Hepatocyte (in vitro differentiated cells): ENCODE results near the gene LAMA1. TPM values are rescaled to one million over a fixed set of nuclear protein-coding genes. Genes with fewer than 3 reads are reported as not detected.

Experiments
- DNase-seq: peaks from one replicate; pipeline ENCODE4 v3.0.0-alpha.2; 2016; ENCODE audit warnings: low spot score
- H2AFZ ChIP-seq: fragments of 200-600 bp; sonication (generic); 2 replicates; pipeline ENCODE4 v1.6.0; 2016; ENCODE audit warnings: antibody characterized with exemption, mild to moderate bottlenecking
- H3K27ac ChIP-seq: fragments of 200-600 bp; sonication (generic); 2 replicates; pipeline ENCODE4 v1.5.1; 2016; ENCODE audit warnings: mild to moderate bottlenecking
- H3K27me3 ChIP-seq: fragments of 200-600 bp; sonication (generic); 2 replicates; pipeline ENCODE4 v1.6.1; 2016
- H3K36me3 ChIP-seq: fragments of 200-600 bp; sonication (generic); replicated peaks from 2 replicates; pipeline ENCODE4 v1.5.1; 2016; ENCODE audit warnings: low read depth; ENCODE audit not compliant: insufficient read depth
- H3K4me1 ChIP-seq: fragments of 200-600 bp; sonication (generic); 2 replicates; pipeline ENCODE4 v1.5.1; 2016; ENCODE audit warnings: mild to moderate bottlenecking, moderate library complexity; ENCODE audit not compliant: insufficient read depth
- H3K4me2 ChIP-seq: fragments of 200-600 bp; sonication (generic); 2 replicates; pipeline ENCODE4 v1.6.0; 2016
- H3K4me3 ChIP-seq: fragments of 200-600 bp; sonication (generic); 2 replicates; pipeline ENCODE4 v1.5.1; 2016; ENCODE audit warnings: mild to moderate bottlenecking
- H3K79me2 ChIP-seq: fragments of 200-600 bp; sonication (generic); 2 replicates; pipeline ENCODE4 v1.6.0; 2017; ENCODE audit warnings: mild to moderate bottlenecking
- H3K9me2 ChIP-seq: fragments of 200-600 bp; sonication (generic); replicated peaks from 2 replicates; pipeline ENCODE4 v1.6.0; 2017; ENCODE audit warnings: mild to moderate bottlenecking; ENCODE audit not compliant: insufficient read depth
- H3K9me3 ChIP-seq: fragments of 200-600 bp; sonication (generic); 2 replicates; pipeline ENCODE4 v1.5.1; 2016; ENCODE audit warnings: low read depth, mild to moderate bottlenecking
- H4K20me1 ChIP-seq: fragments of 200-600 bp; sonication (generic); 2 replicates; pipeline ENCODE4 v1.6.0; 2016; ENCODE audit warnings: mild to moderate bottlenecking; ENCODE audit not compliant: insufficient read depth, poor library complexity, severe bottlenecking
- EZH2 ChIP-seq: fragments of 200-600 bp; sonication (generic); IDR thresholded peaks from 2 replicates; pipeline ENCODE4 v1.6.1; 2016; ENCODE audit warnings: antibody characterized with exemption, mild to moderate bottlenecking, borderline replicate concordance
- EZH2phosphoT487 ChIP-seq: fragments of 200-600 bp; sonication (generic); IDR thresholded peaks from one replicate; pipeline ENCODE4 v1.6.1; 2018; ENCODE audit warnings: antibody characterized with exemption, mild to moderate bottlenecking, low read depth, moderate library complexity; ENCODE audit not compliant: unreplicated experiment, severe bottlenecking
- WGBS: methylation state at CpG from one replicate; pipeline ENCODE4 v1.1.6; 2016; ENCODE audit warnings: low lambda C conversion rate; ENCODE audit errors: missing lambda C conversion rate; 5-methylcytosine and 5-hydroxymethylcytosine counted together
- polyA plus RNA-seq: library from polyadenylated mRNA; unstranded; fragments of >200 nt; fragmentation: Nextera tagmentation; extraction: Ambion mirVana; gene quantifications from 2 replicates; pipeline ENCODE4 v1.2.1, GENCODE V29; 2016
- total RNA-seq: library from RNA; depleted of rRNA; stranded (reverse); fragments of >200 nt; gene quantifications from 2 replicates; pipeline ENCODE4 v1.2.3, GENCODE V29; 2014
- TF ChIP-seq, protein P1 (sequence below): fragments of 200-600 bp; sonication (generic); IDR thresholded peaks from 2 replicates; pipeline ENCODE4 v1.5.1; 2016; ENCODE audit warnings: antibody characterized with exemption, mild to moderate bottlenecking; ENCODE audit not compliant: poor library complexity

Gene LAMA1
- total and polyA plus RNA-seq, 2 experiments from 2014 or later: 27.7 to 52.7 TPM

DNA sequence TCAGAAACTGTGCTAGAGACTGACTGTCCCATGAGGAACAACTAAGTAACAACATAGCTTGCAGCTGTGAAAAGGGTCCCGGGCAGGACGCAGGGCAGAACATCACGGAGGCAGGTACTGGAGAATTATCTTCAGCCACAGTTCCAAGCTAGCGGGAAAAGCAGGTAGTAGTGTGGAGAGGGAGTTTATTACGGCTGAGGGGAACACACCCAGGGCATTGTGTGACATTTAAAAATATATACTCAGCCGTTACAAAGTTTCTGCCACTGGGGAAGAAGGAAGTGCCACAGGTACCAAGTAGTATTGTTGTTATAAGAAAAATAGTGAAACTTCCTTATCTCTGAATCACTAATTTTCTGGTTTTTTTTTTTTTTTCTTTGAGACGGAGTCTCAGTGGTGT is 179.6 kb downstream of the LAMA1 start:
- H3K4me2 ChIP-seq: no peak overlapping the region
- H3K79me2 ChIP-seq: no peaks in the 10 kb centered on the region
- no peaks in the 10 kb centered on the region for H3K27me3 ChIP-seq
- DNase-seq: no peak
- 88% methylated on average over 7 of the region's 7 CpGs for WGBS
- TF ChIP-seq EZH2 (no peak), EZH2phosphoT487 (no peak)
- TF ChIP-seq, protein P1, sequence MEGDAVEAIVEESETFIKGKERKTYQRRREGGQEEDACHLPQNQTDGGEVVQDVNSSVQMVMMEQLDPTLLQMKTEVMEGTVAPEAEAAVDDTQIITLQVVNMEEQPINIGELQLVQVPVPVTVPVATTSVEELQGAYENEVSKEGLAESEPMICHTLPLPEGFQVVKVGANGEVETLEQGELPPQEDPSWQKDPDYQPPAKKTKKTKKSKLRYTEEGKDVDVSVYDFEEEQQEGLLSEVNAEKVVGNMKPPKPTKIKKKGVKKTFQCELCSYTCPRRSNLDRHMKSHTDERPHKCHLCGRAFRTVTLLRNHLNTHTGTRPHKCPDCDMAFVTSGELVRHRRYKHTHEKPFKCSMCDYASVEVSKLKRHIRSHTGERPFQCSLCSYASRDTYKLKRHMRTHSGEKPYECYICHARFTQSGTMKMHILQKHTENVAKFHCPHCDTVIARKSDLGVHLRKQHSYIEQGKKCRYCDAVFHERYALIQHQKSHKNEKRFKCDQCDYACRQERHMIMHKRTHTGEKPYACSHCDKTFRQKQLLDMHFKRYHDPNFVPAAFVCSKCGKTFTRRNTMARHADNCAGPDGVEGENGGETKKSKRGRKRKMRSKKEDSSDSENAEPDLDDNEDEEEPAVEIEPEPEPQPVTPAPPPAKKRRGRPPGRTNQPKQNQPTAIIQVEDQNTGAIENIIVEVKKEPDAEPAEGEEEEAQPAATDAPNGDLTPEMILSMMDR: no peak
- H4K20me1 ChIP-seq: no peaks in the 10 kb centered on the region
- peaks cover 4% of the 10 kb centered on the region for H3K4me1 ChIP-seq
- no peak overlapping the region for H3K4me3 ChIP-seq
- H3K9me2 ChIP-seq: no peaks in the 10 kb centered on the region
- H2AFZ ChIP-seq: no peak overlapping the region
- no peaks in the 10 kb centered on the region for H3K36me3 ChIP-seq
- H3K9me3 ChIP-seq: no peaks in the 10 kb centered on the region
- no peak overlapping the region for H3K27ac ChIP-seq

DNA sequence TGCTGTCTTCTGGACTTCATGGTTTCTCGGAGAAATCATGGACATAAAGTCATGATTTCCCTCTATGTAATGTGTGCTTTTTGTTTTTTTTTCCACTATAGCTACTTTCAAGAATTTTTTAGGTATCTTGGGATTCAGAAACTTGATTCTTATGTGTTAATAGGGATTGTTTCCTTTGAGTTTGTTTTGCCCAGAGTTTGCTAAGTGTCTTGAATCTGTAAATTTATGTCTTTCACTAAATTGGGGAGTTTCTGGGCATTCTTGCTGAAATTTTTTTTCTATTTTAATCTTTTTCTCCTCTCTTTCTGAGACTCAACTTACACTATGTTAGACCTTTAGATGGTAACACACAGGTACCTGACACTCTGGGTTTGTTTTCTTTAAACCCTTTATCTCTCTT is 182.7 kb downstream of the LAMA1 start:
- TF ChIP-seq, protein P1: no peak
- TF ChIP-seq EZH2: no peak
- no peak for TF ChIP-seq EZH2phosphoT487
- Histone ChIP-seq H3K9me3 (no peaks in the 10 kb centered on the region), H3K36me3 (no peaks in the 10 kb centered on the region), H2AFZ (no peak overlapping the region), H3K27me3 (no peaks in the 10 kb centered on the region), H3K4me3 (no peak overlapping the region), H3K9me2 (no peaks in the 10 kb centered on the region), H3K4me2 (no peak overlapping the region), H3K79me2 (no peaks in the 10 kb centered on the region), H3K4me1 (no peaks in the 10 kb centered on the region), H4K20me1 (no peaks in the 10 kb centered on the region), H3K27ac (no peak overlapping the region)
- DNase-seq: no peak
- WGBS: 98% methylated on average over 1 of the region's 1 CpG

DNA sequence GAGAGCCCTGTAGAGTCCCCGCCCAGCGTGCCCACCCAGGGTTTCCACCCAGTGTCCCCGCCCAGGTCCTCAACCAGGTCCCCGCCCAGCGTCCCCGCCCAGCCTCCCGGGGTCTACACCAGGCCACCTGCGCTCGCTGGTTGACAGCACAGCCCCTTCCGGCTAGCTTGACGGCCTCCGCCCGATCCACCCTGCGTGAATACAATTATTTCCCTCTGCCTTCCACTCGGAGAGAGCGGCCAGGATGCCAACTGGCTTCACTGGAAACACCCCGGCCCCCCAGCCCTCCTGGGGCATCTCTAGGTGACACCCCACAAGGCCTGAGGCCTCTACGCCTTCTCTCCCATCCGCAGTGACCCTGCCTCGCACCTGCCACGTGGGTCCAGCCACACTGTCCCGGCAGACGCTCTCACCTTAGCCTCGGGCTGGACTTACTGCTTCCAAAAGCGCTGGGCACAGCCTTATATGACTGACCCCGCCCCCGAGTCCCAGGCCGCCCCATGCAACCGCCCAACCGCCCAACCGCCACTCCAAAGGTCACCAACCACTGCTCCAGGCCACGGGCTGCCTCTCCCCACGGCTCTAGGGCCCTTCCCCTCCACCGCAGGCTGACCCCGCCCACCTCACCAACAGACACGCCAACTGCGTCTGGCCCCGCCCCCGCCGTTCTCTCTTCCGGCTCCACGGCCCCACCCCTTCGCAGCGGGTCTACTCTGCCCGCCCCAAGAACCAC is 188.1 kb downstream of the LAMA1 start:
- 89% methylated on average over 36 of the region's 45 CpGs for WGBS
- TF ChIP-seq EZH2phosphoT487: no peak
- no peak for TF ChIP-seq EZH2
- TF ChIP-seq, protein P1: no peak
- no peaks in the 10 kb centered on the region for H3K36me3 ChIP-seq
- no peak overlapping the region for H3K4me3 ChIP-seq
- H3K27me3 ChIP-seq: no peaks in the 10 kb centered on the region
- no peaks in the 10 kb centered on the region for H3K4me1 ChIP-seq
- no peaks in the 10 kb centered on the region for H3K9me2 ChIP-seq
- no peak for DNase-seq
- H3K9me3 ChIP-seq: no peaks in the 10 kb centered on the region
- H3K4me2 ChIP-seq: no peak overlapping the region
- no peaks in the 10 kb centered on the region for H4K20me1 ChIP-seq
- no peak overlapping the region for H2AFZ ChIP-seq
- no peaks in the 10 kb centered on the region for H3K79me2 ChIP-seq
- no peak overlapping the region for H3K27ac ChIP-seq
